Hematopoietic multipotent progenitor cell treated with erythropoietin and hydrocortisone succinate and interleukin-3 and kit ligand, for 15 days (in vitro differentiated cells): ENCODE measurements around the gene KCNN2.
"Not testable (repeated sequence)": the region's sequence is repeated elsewhere in the genome, so short reads cannot be mapped to it uniquely, and the experiment has no call there.

Experiments used
- DNase-seq: peaks from one replicate; pipeline ENCODE4 v3.0.0-alpha.2; 2015; ENCODE audit warnings: low spot score

KCNN2 gene

GRCh38 chr5:114419959-114420358, 58.1 kb downstream of the KCNN2 start:
- DNase-seq: no peak

GRCh38 chr5:114427204-114427603, 65.3 kb downstream of the KCNN2 start:
- no peak for DNase-seq

DNA sequence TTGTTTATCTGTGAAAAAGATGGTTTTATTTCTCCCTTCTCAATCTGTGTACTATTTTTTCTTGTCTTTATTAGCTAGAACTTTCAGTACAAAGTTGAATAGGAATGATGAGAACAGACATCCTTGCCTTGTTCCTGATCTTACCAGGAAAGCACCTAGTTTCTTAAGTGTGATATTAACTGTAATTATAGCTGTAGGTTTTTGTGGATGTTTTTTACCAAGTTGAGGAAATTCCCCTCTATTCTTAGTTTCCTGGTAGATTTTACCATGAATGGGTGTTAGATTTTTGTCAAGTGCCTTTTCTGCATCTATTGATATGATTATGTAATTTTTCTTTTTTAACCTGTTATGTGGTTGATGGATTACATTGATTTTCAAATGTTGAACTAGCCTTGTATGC, 68.7 kb downstream of the KCNN2 start:
- DNase-seq: no peak

DNA sequence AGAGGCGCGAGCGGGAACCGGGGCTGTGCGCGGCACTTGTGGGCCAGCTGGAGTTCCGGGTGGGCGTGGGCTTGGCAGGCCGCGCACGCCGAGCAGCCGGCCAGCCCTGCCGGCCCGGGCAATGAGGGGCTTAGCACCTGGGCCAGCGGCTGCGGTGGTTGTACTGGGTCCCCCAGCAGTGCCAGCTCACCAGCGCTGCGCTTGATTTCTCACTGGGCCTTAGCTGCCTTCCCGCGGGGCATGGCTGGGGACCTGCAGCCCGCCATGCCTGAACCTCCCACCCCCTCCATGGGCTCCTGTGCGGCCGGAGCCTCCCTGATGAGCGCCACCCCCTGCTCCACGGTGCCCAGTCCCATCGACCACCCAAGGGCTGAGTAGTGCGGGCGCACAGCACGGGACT, 70.8 kb downstream of the KCNN2 start:
- not testable (repeated sequence) for DNase-seq

DNA sequence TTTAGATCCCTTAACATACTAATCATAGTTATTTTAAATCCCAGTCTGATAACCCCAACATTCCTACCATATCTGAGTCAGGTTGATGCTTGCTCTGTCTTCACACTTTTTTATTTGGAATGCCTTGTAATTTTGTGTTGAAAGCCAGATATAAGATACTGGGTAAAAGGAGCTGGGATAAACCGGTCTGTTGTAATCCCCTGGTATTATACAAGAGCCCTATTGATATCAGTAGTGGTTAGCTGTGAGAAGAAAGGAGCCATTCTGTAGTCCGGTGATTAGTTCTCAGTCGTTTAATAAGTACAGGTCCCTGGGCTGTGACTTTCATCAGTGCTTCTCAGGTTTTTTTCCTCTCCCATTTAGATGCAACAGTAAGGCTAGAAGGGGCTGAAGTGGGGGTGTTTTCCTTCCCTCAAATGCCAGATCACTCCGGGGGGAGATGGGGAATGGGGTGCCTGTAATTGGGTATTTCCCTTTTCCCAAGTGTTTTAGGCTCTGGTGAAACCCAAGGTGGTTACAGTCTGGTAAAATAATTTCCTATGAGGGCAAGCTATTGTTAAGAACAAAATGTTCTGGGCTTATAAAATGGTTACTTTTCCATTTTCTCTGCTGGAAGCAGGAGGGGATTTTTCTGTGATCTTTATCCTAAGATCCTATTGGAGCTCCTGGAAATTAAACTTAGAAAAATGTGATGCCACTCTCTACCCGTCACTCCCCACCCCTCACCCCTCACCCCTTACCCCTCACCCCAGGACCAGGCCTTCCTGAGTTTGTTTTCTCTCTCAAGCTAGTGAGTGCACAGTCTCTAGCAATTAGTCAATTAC, 72.7 kb downstream of the KCNN2 start:
- no peak for DNase-seq

GRCh38 chr5:114435220-114435481, 73.3 kb downstream of the KCNN2 start:
- DNase-seq: no peak

DNA sequence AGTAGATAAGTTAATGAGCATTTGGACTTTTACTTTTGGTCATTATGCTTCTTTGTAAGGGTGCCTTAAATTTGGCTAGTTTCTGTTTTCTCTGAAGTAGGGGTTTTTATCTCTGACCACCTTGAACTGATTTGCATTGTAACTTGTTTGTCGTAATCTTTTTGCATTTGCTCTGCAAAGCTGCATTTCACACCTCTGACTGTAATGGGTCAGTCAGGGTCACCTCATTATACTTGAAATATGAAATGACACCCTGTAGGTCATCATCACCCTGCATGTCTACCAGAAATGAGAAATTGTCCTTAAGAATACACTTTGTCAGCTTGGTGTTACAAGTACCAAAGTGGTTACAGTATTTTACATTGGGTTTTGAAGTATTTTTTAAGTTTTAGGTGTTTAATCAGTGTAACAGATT, 74.0 kb downstream of the KCNN2 start:
- DNase-seq: no peak

DNA sequence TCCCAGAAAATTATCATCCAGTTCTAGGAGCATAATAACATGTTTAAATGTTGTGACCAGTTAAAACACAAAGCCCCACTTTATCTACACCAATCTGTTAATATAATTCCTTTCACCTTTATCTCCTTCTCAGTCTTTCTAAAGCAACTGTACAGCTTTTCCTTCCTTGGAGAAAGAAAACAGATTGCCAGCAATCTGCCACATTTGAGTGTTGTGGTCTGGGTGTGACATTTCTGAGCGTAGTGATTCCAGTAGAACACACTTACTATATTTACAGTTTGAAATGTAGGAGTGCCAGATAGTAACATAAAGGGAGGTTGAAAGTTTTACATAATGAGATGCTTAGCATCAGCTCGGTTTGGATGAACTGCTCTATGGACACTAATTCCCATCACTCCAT, 76.1 kb downstream of the KCNN2 start:
- DNase-seq: no peak

DNA sequence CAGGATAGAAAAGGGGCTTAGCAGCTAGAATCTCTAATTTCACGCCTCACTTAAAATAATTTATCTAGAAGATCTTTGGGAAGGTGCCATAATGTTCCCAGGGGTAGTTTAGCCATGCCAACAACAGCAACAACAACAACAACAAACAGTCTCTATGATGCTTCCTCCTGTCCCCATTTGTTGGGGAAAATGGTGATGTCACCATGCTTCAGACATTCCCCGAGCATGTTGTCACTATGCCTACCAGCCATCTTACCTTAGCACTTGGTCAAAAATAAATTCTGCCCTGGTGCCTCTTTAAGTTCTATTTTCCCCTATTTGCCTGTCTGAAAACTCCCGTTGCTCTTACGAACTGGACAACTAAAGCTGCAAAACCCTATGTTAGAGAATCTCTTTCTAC, 76.6 kb downstream of the KCNN2 start:
- DNase-seq: no peak

DNA sequence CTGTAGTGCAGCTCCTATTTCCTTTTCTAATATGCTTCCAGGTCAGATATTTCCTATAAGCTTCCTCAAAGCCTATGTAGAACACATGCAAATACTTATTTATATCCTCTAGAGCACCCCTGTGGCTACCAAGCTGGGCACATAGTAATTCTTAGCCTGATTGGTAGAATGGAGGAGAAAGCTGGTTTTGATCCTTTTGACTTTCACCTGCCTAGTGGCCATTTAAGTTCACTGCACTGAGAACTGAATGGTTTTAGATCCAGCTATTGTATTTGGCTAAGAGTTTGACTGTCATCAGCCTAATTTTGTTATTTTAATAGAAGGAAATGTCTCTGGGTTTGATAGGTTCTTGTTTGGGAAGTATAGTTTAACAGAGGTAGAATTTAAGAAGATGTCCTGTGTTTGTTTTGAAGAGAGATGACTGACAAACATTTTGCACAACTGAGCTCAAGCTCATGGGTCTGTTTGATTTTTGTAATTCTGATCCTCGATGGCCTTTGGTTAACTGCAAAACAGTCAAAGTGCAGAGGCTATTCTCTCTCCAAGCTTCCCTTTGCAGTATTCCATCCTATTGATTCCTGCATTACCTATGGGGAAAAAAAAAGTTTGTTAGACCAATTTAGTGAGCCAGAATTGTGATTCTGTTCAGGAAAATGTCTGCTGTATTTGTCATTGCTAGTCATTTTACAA, 85.4 kb downstream of the KCNN2 start:
- no peak for DNase-seq

DNA sequence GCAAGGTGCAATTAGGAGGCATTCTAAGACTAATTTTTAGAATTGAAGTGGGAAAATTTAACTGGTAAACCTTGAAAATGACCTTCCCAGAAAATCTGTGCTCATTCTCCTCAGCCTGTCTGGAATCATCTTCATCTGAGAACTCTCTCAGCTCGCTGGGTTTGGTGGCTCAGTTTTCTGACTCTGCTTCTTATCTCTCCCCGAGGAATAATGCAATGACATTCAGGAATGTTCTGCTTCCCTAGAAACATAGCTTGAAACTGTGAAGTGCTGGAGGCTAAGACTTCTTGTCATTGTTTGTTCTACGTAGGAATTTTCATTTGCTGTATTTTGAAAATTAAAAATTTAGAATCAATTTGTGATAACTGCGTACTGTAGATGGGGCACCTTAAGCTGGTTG, 86.6 kb downstream of the KCNN2 start:
- DNase-seq: no peak

DNA sequence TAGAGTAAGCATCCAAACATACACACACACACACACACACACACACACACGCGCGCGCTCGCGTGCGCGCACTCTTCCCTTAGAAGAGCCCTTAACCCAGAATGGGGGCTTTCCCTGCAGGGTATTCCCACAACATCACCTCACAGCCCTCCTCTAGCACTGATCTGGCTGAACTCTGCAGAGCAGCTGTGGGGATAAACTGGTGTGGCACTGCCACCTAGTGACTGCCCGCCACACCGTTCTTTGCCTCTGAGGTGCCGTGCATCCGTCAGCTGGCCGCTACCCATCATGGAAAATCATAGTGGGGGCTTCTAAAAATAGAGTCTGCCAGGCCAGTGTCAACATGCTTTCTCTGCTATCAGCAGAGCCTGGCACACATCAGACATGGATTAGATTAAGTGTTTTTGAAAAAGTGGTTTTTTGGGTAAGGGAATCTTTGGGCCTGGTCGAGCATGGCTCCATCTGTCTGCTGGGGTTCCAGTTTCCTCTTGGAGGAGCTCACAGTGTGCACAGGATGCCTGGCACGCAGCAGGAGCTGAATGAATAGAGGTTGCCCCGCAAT, 88.1 kb downstream of the KCNN2 start:
- DNase-seq: no peak

DNA sequence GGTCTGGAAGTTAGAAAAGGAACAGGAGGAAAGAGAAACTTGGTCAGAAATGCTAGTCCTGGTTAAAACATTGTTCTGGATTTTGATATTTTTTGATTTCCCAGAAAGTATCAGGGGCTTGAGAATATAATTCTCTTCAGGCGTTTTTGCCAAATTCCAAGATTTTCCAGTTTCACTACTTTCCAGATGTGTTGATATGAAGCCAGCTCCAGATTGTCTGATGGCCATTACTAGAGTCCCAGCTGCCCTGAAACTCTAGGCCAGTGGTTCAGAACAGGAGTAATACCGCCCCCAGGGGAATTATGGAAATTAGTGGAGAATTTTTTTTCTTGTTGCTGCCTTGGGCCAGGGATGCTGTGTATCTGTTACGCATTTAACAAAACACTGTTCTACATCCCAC, 88.6 kb downstream of the KCNN2 start:
- DNase-seq: no peak

DNA sequence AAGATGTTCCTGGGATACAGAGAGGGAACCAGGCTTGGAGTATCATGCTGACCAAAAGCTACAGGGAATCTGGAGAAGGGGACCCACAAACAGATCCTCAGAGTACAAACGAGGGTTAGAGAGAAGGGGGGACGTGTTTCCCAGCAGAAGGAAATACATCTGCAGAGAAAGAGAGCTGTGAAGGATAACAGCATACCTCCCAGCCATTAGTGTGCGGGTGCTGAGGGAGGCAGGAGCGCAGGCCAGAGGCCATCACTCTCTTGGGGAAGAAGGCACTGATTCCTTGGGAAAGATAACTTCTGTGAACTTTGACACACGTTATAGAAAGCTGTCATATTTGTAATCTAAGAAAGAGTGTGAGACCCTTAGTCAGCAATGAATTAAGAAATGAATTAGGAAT, 96.9 kb downstream of the KCNN2 start:
- DNase-seq: no peak

GRCh38 chr5:114467171-114467570, 105.3 kb downstream of the KCNN2 start:
- DNase-seq: no peak

- no peak for DNase-seq
These were observed 105.9 kb downstream of the KCNN2 start for GRCh38 chr5:114467729-114468128.

DNA sequence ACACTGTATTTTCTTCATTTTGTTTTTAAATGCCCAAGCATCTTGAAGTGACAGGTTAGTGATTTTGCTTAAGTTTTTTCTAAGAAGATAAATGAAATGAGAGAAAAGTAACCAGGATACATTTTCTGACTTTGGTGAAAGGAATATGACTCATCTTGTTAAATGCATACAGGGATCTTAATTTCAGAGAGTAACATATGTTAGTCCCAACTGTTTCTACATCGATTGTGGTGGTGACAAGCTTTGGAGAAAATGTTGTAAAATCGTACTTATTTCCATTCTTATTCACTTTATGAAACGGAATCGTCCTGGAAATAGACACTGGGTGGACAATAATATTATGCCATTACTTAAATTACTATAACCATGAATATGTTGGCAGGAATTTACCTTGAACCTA, 107.5 kb downstream of the KCNN2 start:
- no peak for DNase-seq

DNA sequence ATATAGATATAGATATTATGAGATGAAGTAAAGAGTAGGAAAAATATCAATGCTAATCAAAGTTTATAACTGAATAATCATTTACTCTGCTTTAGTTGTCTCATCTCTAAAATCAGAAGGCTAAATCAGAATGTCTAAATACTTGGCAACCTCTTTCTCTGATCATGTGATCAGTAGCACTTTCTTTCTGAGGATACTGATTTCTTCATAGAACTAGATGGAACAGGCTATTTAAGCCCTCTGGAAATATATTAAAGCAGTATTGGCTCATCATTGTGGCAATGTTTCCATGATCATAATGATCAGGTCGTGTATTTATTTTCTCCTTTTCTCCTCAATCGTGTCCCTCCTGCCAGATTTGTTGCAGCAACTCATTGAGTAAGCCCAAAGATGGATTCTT, 109.7 kb downstream of the KCNN2 start:
- DNase-seq: no peak

GRCh38 chr5:114473541-114473940, 111.7 kb downstream of the KCNN2 start:
- no peak for DNase-seq

DNA sequence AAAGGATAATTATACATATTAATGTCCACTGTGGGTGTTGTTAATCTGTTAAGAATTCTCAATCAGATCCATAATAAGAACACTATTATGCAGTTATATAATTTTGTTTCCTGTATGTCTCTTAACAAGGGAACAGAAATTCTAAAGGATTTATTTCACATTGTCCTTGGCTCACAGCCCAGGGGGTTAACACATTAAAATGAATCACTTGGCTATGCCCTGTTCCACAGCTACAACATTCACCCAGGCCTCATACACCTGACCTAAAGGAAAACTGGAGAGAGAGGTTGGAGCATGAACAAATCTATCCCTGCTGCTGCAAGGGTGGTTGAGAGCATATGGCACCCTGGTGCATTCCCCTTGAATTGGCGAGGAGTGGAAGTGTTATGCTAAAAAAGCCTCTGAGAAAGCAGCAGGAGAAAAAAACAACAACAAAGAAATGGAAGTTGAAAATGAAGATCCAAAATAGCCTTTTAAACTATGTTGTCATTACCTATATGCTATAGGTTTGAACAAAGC, 116.0 kb downstream of the KCNN2 start:
- no peak for DNase-seq

DNA sequence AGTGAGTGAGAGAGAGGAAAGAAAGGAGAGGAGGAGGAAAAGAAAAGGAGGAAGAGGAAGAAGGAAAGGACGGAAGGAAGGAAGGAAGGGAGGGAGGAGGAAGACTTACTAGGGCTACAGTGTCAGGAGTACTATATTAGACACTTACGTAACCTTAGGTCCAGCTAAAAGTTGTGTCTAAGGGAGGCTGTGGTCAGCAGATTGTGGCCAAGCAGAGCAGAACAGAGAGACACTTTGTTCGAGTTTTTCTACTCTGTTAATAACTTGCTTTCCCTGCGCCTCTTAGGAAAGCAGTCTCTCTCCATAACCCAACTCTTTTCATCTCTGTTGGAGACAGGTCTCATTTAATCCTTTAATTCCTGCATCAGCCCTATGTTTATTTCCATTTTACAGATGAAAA, 138.9 kb downstream of the KCNN2 start:
- DNase-seq: no peak

- no peak for DNase-seq
These were observed 142.7 kb downstream of the KCNN2 start for GRCh38 chr5:114504560-114504959.

GRCh38 chr5:114524221-114524620, 162.4 kb downstream of the KCNN2 start:
- DNase-seq: no peak
